GM12878 (cell line): ENCODE data around the gene TMEM89. TPM values are rescaled to one million over a fixed set of nuclear protein-coding genes. Genes with fewer than 3 reads are reported as not detected.
A peak's percentile ranks its signal among the peaks of the same experiment; 100 is the strongest.

Source experiments
- ATAC-seq: fragments of 200-7000 bp; cut with Tn5 transposase; 3 replicates; pipeline ENCODE4 v1.9.1; 2020; ENCODE audit warnings: mild to moderate bottlenecking, moderate library complexity
- BruUV-seq: library from RNA; stranded (reverse); fragments of 400-500 nt; replicated peaks from 2 replicates; lab custom pipeline; 2021; lab: Mats Ljungman, UMichigan
- CTCF ChIA-PET: fragments of 300-600 bp; sonication (Branson Sonifier 250); formaldehyde crosslinking; extraction: SDS; loops from one replicate; lab custom pipeline; 2021; ENCODE audit warnings: inconsistent platforms; lab: Yijun Ruan, JAX
- POLR2A ChIA-PET: fragments of 350-600 bp; formaldehyde crosslinking; extraction: SDS; loops from one replicate; lab custom pipeline; 2021; ENCODE audit warnings: inconsistent platforms; lab: Charles Lee
- RAD21 ChIA-PET: fragments of 300-600 bp; sonication (Branson Sonifier 250); formaldehyde crosslinking; loops from one replicate; lab custom pipeline; 2023; ENCODE audit warnings: antibody characterized with exemption; ENCODE audit not compliant: unreplicated experiment; lab: Charles Lee
- SMC1A ChIA-PET: fragments of 300-600 bp; sonication (Branson Sonifier 250); formaldehyde crosslinking; loops from one replicate; lab custom pipeline; 2023; ENCODE audit not compliant: unreplicated experiment, uncharacterized antibody; lab: Charles Lee
- DNase-seq: peaks from one replicate; pipeline ENCODE4 v3.0.0-alpha.2; 2011; ENCODE audit warnings: low read depth, low spot score
- FAIRE-seq: peaks from 3 replicates; lab custom pipeline; 2011; peaks lifted over from hg19 to GRCh38; lab: Jason Lieb, UNC
- H2AFZ ChIP-seq: 2 replicates; pipeline ENCODE4 v1.6.0; 2011; ENCODE audit warnings: low read depth, low read length, control low read depth; ENCODE audit not compliant: control insufficient read depth
- H3K27ac ChIP-seq: 2 replicates; pipeline ENCODE4 v1.5.1; 2011; ENCODE audit warnings: control low read depth; ENCODE audit not compliant: control insufficient read depth, insufficient read depth
- H3K27me3 ChIP-seq, 2 experiments: replicated peaks in 1 of 2; 2 replicates each; pipeline versions ENCODE4 v1.6.0 to v1.6.1; 2011; ENCODE audit warnings: low read length in 1 of 2; ENCODE audit not compliant: control insufficient read depth in 2 of 2, insufficient read depth in 2 of 2
- H3K36me3 ChIP-seq, 2 experiments: 2 replicates each; pipeline ENCODE4 v1.5.1; 2011; ENCODE audit warnings: low read length in 1 of 2; ENCODE audit not compliant: control insufficient read depth in 2 of 2, insufficient read depth in 2 of 2
- H3K4me1 ChIP-seq: 2 replicates; pipeline ENCODE4 v1.6.1; 2011; ENCODE audit warnings: mild to moderate bottlenecking, low read length, moderate library complexity, mixed read lengths; ENCODE audit not compliant: control insufficient read depth, insufficient read depth
- H3K4me2 ChIP-seq: 2 replicates; pipeline ENCODE4 v1.6.0; 2011; ENCODE audit warnings: control low read depth; ENCODE audit not compliant: control insufficient read depth, insufficient read depth
- H3K4me3 ChIP-seq: fragments of 200-600 bp; sonication (generic); 2 replicates; pipeline ENCODE4 v1.5.1; 2016
- H3K79me2 ChIP-seq: 2 replicates; pipeline ENCODE4 v1.6.0; 2011; ENCODE audit warnings: low read length; ENCODE audit not compliant: control insufficient read depth, insufficient read depth
- H3K9ac ChIP-seq: 2 replicates; pipeline ENCODE4 v1.8.0; 2011; ENCODE audit warnings: low read length, control low read depth, mixed read lengths; ENCODE audit not compliant: control insufficient read depth, insufficient read depth
- H3K9me3 ChIP-seq: replicated peaks from 3 replicates; pipeline ENCODE4 v1.5.1; 2011; ENCODE audit warnings: mild to moderate bottlenecking, low read length; ENCODE audit not compliant: control insufficient read depth, insufficient read depth
- H4K20me1 ChIP-seq: 2 replicates; pipeline ENCODE4 v1.6.0; 2011; ENCODE audit not compliant: control insufficient read depth, insufficient read depth
- CBX5 ChIP-seq: sonication (generic); IDR thresholded peaks from 2 replicates; pipeline ENCODE4 v1.6.1; 2016; ENCODE audit warnings: low read depth, moderate library complexity, mild to moderate bottlenecking, inconsistent platforms
- RCOR1 ChIP-seq: conservative IDR thresholded peaks from 2 replicates; pipeline ENCODE4 v1.6.1; 2012; ENCODE audit warnings: low read depth, low read length, improper control_type of control experiment
- WGBS: methylation state at CpG from one replicate; pipeline ENCODE4 v1.1.6; 2016; ENCODE audit warnings: low lambda C conversion rate; ENCODE audit not compliant: insufficient replicate concordance, insufficient coverage; ENCODE audit errors: missing lambda C conversion rate; 5-methylcytosine and 5-hydroxymethylcytosine counted together
- in situ Hi-C: fragments of 300-500 bp; cut with MboI; formaldehyde crosslinking; loops from 9 replicates; pipeline ENCODE4 v1.14.3; 2018; ENCODE audit warnings: mixed read lengths
- intact Hi-C: fragments of 100-400 bp; cut with micrococcal nuclease; formaldehyde crosslinking; loops from one replicate; pipeline ENCODE4 v1.14.2; 2022; ENCODE audit not compliant: unreplicated experiment
- polyA plus RNA-seq, 11 experiments: library from polyadenylated mRNA; depleted of rRNA in 4 of 11; unstranded in 6 of 11; stranded (reverse) in 5 of 11; fragments of >200 nt; fragmentation: Nextera tagmentation in 4 of 11; fragmentation: Illumina TruSeq in 1 of 11; extraction: Ambion mirVana in 4 of 11; extraction: Trizol in 1 of 11; gene quantifications; 1 replicate in 1 of 11; 2 replicates in 10 of 11; pipeline versions ENCODE4 v1.2.1 to v1.2.3, GENCODE V29; 2011 to 2016; ENCODE audit warnings: inconsistent platforms in 2 of 11, missing spikeins in 2 of 11, low read depth in 1 of 11
- total RNA-seq, 4 experiments: library from RNA; depleted of rRNA in 3 of 4; stranded (reverse); fragments of >200 nt in 3 of 4; fragmentation: Illumina TruSeq in 1 of 4; extraction: Trizol in 1 of 4; gene quantifications; 2 replicates each; pipeline versions ENCODE4 v1.2.1 to v1.2.3, GENCODE V29; 2013 to 2021
- TF ChIP-seq, protein P1 (sequence below): fragments of 150-350 bp; IDR thresholded peaks from 2 replicates; pipeline ENCODE4 v1.6.1; 2014; ENCODE audit warnings: mild to moderate bottlenecking, low read depth, low read length

The TMEM89 gene
- total and polyA plus RNA-seq, 10 of the 15 experiments (the other 5 are each of a cell fraction or from before 2014, with no cell fraction given) = not detected

GRCh38 chr3:48619541-48620524 is 1.7 kb downstream of the TMEM89 start:
- H3K36me3 ChIP-seq = no peaks in the 10 kb centered on the region; a peak in 1 of 4 replicates
- POLR2A ChIA-PET = interaction anchor here (0.6 to 0.9 kb wide), 2 partner anchors 18 to 684 kb away, joined by 3 to 7 read pairs; no protein-coding TSS in a partner anchor
- FAIRE-seq (no peak), DNase-seq (no peak), ATAC-seq (no peak)
- H3K27ac ChIP-seq = no peak overlapping the region
- no peaks in the 10 kb centered on the region for H3K4me1 ChIP-seq
- CTCF ChIA-PET = no interaction called here
- no peak overlapping the region for H2AFZ ChIP-seq
- H3K79me2 ChIP-seq = no peaks in the 10 kb centered on the region
- peaks cover 5% of the 10 kb centered on the region; the same call in 2 of the 3 replicates for H3K9me3 ChIP-seq
- no peaks in the 10 kb centered on the region for H4K20me1 ChIP-seq
- TF ChIP-seq, protein P1, sequence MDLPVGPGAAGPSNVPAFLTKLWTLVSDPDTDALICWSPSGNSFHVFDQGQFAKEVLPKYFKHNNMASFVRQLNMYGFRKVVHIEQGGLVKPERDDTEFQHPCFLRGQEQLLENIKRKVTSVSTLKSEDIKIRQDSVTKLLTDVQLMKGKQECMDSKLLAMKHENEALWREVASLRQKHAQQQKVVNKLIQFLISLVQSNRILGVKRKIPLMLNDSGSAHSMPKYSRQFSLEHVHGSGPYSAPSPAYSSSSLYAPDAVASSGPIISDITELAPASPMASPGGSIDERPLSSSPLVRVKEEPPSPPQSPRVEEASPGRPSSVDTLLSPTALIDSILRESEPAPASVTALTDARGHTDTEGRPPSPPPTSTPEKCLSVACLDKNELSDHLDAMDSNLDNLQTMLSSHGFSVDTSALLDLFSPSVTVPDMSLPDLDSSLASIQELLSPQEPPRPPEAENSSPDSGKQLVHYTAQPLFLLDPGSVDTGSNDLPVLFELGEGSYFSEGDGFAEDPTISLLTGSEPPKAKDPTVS = no peak
- WGBS = 29% methylated on average over 7 of the region's 7 CpGs
- RAD21 ChIA-PET = no interaction called here
- H3K4me2 ChIP-seq = no peak overlapping the region
- no peak overlapping the region for H3K9ac ChIP-seq
- no peak overlapping the region for H3K4me3 ChIP-seq
- in situ Hi-C loops = no loop called here
- BruUV-seq = no TSS peak
- intact Hi-C loops = no loop called here
- H3K27me3 ChIP-seq = no peaks in the 10 kb centered on the region
- SMC1A ChIA-PET = no interaction called here

- CTCF ChIA-PET = no interaction called here
Measured at GRCh38 chr3:48617559-48617958, 4.0 kb downstream of the TMEM89 start.

More at GRCh38 chr3:48617559-48617958, 4.0 kb downstream of the TMEM89 start:
- H3K4me1 ChIP-seq = no peaks in the 10 kb centered on the region
- no peak for DNase-seq
- no peaks in the 10 kb centered on the region for H3K36me3 ChIP-seq
- WGBS = 91% methylated on average over 4 of the region's 4 CpGs
- H3K79me2 ChIP-seq = no peaks in the 10 kb centered on the region
- intact Hi-C loops (no loop called here), in situ Hi-C loops (no loop called here)
- peaks cover 5% of the 10 kb centered on the region; the same call in 2 of the 3 replicates for H3K9me3 ChIP-seq
- no peak overlapping the region for H3K4me2 ChIP-seq
- ChIA-PET POLR2A (interaction anchor here (0.6 kb wide), 1 partner anchor 85 kb away, joined by 10 read pairs; no protein-coding TSS in a partner anchor), RAD21 (no interaction called here), SMC1A (no interaction called here)
- ATAC-seq = no peak
- no peak overlapping the region for H2AFZ ChIP-seq
- no peaks in the 10 kb centered on the region for H4K20me1 ChIP-seq
- H3K27ac ChIP-seq = no peak overlapping the region
- TF ChIP-seq CBX5 (peak; percentile 95), RCOR1 (no peak)
- no peak for FAIRE-seq
- H3K4me3 ChIP-seq = no peak overlapping the region
- no peaks in the 10 kb centered on the region for H3K27me3 ChIP-seq
- no peak overlapping the region for H3K9ac ChIP-seq
- no TSS peak for BruUV-seq
